Adrenal gland (tissue), 12 donors: ENCODE data around the gene PDXDC1. TPM values are rescaled to one million over a fixed set of nuclear protein-coding genes. Genes with fewer than 3 reads are reported as not detected.

Source experiments
- DNase-seq, 7 donors: peaks; one replicate each; pipeline ENCODE4 v3.0.0-alpha.2; 2019 to 2020
- H3K27ac ChIP-seq, 5 donors: fragments of 200-600 bp; sonication (generic) in 4 of 5; 1 replicate in 3 of 5; 2 replicates in 2 of 5; pipeline versions ENCODE4 v1.5.1 to v1.8.0; 2016 to 2020; ENCODE audit warnings: mild to moderate bottlenecking in 1 of 5
- H3K27me3 ChIP-seq: fragments of 200-600 bp; 2 replicates; pipeline ENCODE4 v1.8.0; 2021
- H3K36me3 ChIP-seq, 2 donors: fragments of 200-600 bp; replicated peaks in 1 of 2; 1 replicate in 1 of 2; 2 replicates in 1 of 2; pipeline versions ENCODE4 v1.5.1 to v1.8.0; 2018 to 2022
- H3K4me1 ChIP-seq, 2 donors: fragments of 200-600 bp; replicated peaks in 1 of 2; 1 replicate in 1 of 2; 2 replicates in 1 of 2; pipeline versions ENCODE4 v1.5.1 to v1.8.0; 2018 to 2021
- H3K4me3 ChIP-seq, 4 donors: fragments of 200-600 bp; sonication (generic) in 3 of 4; one replicate each; pipeline ENCODE4 v1.5.1; 2016 to 2018
- H3K9me3 ChIP-seq, 3 donors: fragments of 200-600 bp; sonication (generic) in 1 of 3; replicated peaks in 1 of 3; 1 replicate in 2 of 3; 2 replicates in 1 of 3; pipeline versions ENCODE4 v1.5.1 to v1.8.0; 2016 to 2021
- POLR2A ChIP-seq, 2 donors: fragments of 450-650 bp; IDR thresholded peaks; one replicate each; pipeline ENCODE4 v1.6.1; 2017; ENCODE audit warnings: antibody characterized with exemption in 2 of 2, mild to moderate bottlenecking in 2 of 2, moderate library complexity in 1 of 2
- WGBS, 4 donors: extraction: QIAGEN DNeasy Blood & Tissue Kit in 2 of 4; methylation state at CpG; one replicate each; pipeline versions ENCODE4 v1.1.5 to v1.1.7; 2013 to 2017; 5-methylcytosine and 5-hydroxymethylcytosine counted together
- intact Hi-C, 2 donors: fragments of 100-400 bp; cut with DNase I; formaldehyde crosslinking; loops; one replicate each; pipeline versions ENCODE4 v1.14.1 to v1.15.0; 2022 to 2023
- polyA plus RNA-seq, 3 donors: library from polyadenylated mRNA; stranded (reverse); fragments of 200-250 nt in 2 of 3; fragments of 350-450 nt in 1 of 3; fragmentation: Illumina TruSeq in 1 of 3; extraction: RNeasy Lipid Tissue Mini Kit (QIAGEN cat#74804) in 1 of 3; gene quantifications; one replicate each; pipeline ENCODE4 v1.2.3, GENCODE V29; 2013 to 2014
- total RNA-seq, 9 donors: library from RNA; depleted of rRNA in 4 of 9; stranded (reverse); fragments of >200 nt in 4 of 9; fragments of 120-200 nt in 1 of 9; fragmentation: NEBNext Ultra II Directional in 1 of 9; extraction: Animal tissue kit (Norgen Biotek cat#: 25700) in 1 of 9; gene quantifications; one replicate each; pipeline versions ENCODE4 v1.1.0 to v1.2.4, GENCODE V29; 2013 to 2023
- TF ChIP-seq, protein P1 (sequence below), 6 experiments: fragments of 450-650 bp in 4 of 6; fragments of 200-600 bp in 2 of 6; sonication (generic) in 1 of 6; IDR thresholded peaks; 1 replicate in 5 of 6; 2 replicates in 1 of 6; pipeline versions ENCODE4 v1.5.1 to v1.8.0; 2016 to 2021; ENCODE audit warnings: antibody characterized with exemption in 6 of 6, mild to moderate bottlenecking in 2 of 6, moderate library complexity in 1 of 6
- donor health status: healthy with polysubstance abuse.
- donor health status: Bipolar disorder and iron deficiency.
- donor health status: DM: yes; HTN: yes; CAD: no.
- donor health status: DM: no; HTN: no; CAD: no.
- donor health status: DM: no; HTN: no; CAD: no.
- donor health status: DM: yes; HTN: yes; CAD: no.

PDXDC1 gene
- total and polyA plus RNA-seq, 12 donors = 38.9 to 81.5 (median 68.2) TPM

DNA sequence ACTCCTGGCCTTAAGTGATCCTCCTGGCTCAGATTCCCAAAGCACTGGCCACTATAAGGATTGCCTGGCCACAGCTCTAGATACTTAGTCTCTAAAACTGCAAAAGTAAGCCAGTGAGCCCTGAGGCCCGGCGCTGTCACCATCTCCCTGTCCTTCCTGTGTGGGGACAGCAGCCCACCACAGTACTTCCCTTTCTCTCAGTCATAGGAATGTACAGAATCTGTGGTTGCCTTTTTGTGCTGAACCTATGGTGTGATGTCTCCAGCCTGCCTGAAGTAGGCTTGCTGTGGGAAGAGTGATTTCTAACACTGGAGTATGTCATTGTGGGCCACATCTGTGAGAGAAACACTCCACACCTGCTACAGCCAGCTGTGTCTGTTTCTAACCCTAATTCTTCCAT is 56.4 kb downstream of the PDXDC1 start:
- intact Hi-C loops = no loop called here
- DNase-seq = peak in 1 of 7 donors; percentile 51
- no peak for TF ChIP-seq POLR2A (IDR thresholded peaks at IDR 0.05)
- TF ChIP-seq, protein P1, sequence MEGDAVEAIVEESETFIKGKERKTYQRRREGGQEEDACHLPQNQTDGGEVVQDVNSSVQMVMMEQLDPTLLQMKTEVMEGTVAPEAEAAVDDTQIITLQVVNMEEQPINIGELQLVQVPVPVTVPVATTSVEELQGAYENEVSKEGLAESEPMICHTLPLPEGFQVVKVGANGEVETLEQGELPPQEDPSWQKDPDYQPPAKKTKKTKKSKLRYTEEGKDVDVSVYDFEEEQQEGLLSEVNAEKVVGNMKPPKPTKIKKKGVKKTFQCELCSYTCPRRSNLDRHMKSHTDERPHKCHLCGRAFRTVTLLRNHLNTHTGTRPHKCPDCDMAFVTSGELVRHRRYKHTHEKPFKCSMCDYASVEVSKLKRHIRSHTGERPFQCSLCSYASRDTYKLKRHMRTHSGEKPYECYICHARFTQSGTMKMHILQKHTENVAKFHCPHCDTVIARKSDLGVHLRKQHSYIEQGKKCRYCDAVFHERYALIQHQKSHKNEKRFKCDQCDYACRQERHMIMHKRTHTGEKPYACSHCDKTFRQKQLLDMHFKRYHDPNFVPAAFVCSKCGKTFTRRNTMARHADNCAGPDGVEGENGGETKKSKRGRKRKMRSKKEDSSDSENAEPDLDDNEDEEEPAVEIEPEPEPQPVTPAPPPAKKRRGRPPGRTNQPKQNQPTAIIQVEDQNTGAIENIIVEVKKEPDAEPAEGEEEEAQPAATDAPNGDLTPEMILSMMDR (IDR thresholded peaks at IDR 0.05) = no peak
- Histone ChIP-seq H3K27me3 (no peaks in the 10 kb centered on the region), H3K27ac (no peak overlapping the region), H3K9me3 (no peaks in the 10 kb centered on the region), H3K36me3 (peaks cover 0 to 59% of the 10 kb centered on the region in 2 donors), H3K4me3 (no peak overlapping the region), H3K4me1 (no peaks in the 10 kb centered on the region)
- 60 to 78% (median 71%) methylated on average over 2 of the region's 2 CpGs for WGBS, 4 donors

DNA sequence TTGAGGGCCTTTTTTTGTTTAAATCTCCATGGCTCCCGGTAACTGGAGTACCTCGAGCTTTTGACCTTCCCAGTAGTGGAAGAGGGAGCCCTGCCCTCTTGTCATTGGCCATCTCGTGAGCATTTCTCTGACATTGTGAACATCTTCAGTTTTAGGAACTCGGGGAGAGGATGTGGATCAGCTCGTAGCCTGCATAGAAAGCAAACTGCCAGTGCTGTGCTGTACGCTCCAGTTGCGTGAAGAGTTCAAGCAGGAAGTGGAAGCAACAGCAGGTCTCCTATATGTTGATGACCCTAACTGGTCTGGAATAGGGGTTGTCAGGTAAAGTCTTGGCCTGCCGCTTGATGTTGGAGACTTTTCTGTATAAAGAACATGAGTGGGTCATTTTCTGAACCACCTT is 56.8 kb downstream of the PDXDC1 start:
- DNase-seq = peak in 1 of 7 donors; percentile 47
- H3K36me3 ChIP-seq = peaks cover 0 to 63% of the 10 kb centered on the region in 2 donors
- intact Hi-C loops = no loop called here

DNA sequence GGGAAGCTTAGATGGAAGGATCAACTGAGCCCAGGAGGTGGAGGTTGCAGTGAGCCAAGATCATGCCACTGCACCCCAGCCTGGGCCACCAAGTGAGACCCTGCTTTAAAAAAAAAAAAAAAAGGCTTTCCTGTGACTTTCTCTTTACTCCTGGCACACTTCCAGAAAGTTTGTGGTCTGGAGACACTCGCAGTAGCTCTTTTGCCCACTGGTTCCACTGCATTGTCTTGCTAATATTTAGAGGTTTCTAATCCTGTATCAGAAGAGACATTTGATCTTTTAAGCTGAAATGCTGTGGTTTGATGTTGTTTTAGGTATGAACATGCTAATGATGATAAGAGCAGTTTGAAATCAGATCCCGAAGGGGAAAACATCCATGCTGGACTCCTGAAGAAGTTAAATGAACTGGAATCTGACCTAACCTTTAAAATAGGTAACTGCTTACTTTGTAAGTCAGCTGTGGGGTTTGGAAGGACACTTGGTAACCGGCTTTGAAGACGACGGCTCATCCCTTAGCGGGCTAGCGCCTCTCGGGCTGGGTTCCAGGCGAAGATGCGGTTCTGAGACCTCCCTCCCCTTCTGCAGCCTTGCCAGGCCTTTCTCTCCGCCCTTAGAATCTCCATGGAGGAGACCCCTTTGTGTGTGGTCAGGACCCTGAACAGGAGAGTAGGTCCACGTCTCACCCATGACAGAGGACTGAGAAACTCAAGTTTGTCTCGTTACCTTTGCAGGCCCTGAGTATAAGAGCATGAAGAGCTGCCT is 57.9 kb downstream of the PDXDC1 start:
- Histone ChIP-seq H3K4me1 (no peaks in the 10 kb centered on the region), H3K36me3 (peaks cover 0 to 74% of the 10 kb centered on the region in 2 donors), H3K4me3 (no peak overlapping the region), H3K9me3 (no peaks in the 10 kb centered on the region), H3K27me3 (no peaks in the 10 kb centered on the region), H3K27ac (peak overlapping the region in 1 of 5 donors; percentile 14)
- intact Hi-C loops = no loop called here
- no peak for TF ChIP-seq POLR2A (IDR thresholded peaks at IDR 0.05)
- TF ChIP-seq, protein P1 (IDR thresholded peaks at IDR 0.05) = no peak
- 83 to 91% (median 89%) methylated on average over 10 to 13 of the region's 13 CpGs for whole genome bisulfite sequencing, 4 donors
- DNase-seq = peak in 1 of 7 donors; percentile 49

More for the DNA sequence above, 56.8 kb downstream of the PDXDC1 start:
- H3K27me3 ChIP-seq = no peaks in the 10 kb centered on the region
- H3K9me3 ChIP-seq = no peaks in the 10 kb centered on the region
- no peak for TF ChIP-seq POLR2A (IDR thresholded peaks at IDR 0.05)
- TF ChIP-seq, protein P1 (IDR thresholded peaks at IDR 0.05) = no peak
- no peaks in the 10 kb centered on the region for H3K4me1 ChIP-seq
- 84 to 87% (median 87%) methylated on average over 8 of the region's 8 CpGs for WGBS, 4 donors
- no peak overlapping the region for H3K4me3 ChIP-seq
- H3K27ac ChIP-seq = no peak overlapping the region

DNA sequence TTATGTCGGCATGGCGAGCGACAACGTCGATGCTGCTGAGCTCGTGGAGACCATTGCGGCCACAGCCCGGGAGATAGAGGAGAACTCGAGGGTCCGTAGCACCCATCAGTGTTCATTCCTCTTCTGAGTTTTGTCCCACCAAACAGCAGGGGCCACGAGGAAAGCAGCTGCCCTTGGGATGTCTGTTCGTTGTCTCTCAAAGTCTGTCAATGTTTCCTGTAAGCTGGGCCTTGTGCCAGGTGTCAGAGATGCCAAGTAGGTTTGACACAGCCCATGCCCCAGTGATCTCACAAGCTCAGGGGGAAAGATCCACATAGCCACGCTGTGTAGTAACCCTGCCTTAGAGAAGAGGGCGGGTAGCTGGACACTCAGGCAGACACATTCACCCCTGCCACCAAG is 58.5 kb downstream of the PDXDC1 start:
- Histone ChIP-seq H3K9me3 (no peaks in the 10 kb centered on the region), H3K4me3 (no peak overlapping the region), H3K36me3 (peaks cover 0 to 80% of the 10 kb centered on the region in 2 donors), H3K27me3 (no peaks in the 10 kb centered on the region), H3K27ac (peak overlapping the region in 2 of 5 donors; percentile 1 to 14), H3K4me1 (no peaks in the 10 kb centered on the region)
- TF ChIP-seq, protein P1 (IDR thresholded peaks at IDR 0.05) = no peak
- TF ChIP-seq POLR2A (IDR thresholded peaks at IDR 0.05) = no peak
- DNase-seq = peak in 1 of 7 donors; percentile 21
- intact Hi-C loops = no loop called here
- 81 to 88% (median 83%) methylated on average over 10 to 14 of the region's 14 CpGs for WGBS, 4 donors
